ENCODE data around the gene DGKB.

DNA sequence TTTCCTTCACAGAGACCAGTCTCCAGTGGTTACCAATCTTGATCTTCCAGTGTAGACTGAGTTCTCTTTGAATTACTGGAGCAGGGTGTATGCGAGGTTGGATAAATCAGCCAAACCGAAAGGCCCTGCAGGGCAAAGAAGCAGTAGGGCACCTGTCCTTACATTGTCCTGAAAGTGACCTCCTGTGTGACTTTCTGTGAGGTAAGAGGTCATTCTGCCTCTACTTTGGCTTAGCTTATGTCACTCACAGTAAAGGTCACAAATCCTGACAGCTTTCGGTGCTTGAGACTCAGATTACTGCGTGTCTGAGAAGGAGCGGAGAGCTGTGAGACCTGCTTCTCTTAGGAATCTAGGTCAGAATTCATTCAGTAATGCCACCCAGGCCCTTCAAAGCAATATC lies 660.4 kb downstream of the DGKB start:
- TF ChIP-seq, protein P1, sequence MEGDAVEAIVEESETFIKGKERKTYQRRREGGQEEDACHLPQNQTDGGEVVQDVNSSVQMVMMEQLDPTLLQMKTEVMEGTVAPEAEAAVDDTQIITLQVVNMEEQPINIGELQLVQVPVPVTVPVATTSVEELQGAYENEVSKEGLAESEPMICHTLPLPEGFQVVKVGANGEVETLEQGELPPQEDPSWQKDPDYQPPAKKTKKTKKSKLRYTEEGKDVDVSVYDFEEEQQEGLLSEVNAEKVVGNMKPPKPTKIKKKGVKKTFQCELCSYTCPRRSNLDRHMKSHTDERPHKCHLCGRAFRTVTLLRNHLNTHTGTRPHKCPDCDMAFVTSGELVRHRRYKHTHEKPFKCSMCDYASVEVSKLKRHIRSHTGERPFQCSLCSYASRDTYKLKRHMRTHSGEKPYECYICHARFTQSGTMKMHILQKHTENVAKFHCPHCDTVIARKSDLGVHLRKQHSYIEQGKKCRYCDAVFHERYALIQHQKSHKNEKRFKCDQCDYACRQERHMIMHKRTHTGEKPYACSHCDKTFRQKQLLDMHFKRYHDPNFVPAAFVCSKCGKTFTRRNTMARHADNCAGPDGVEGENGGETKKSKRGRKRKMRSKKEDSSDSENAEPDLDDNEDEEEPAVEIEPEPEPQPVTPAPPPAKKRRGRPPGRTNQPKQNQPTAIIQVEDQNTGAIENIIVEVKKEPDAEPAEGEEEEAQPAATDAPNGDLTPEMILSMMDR (IDR thresholded peaks at IDR 0.05) = no peak
- no peak for TF ChIP-seq POLR2A (IDR thresholded peaks at IDR 0.05)
